COLO829 (cell line): ENCODE data around the gene DPYSL4.
"Not testable (repeated sequence)": the region's sequence is repeated elsewhere in the genome, so short reads cannot be mapped to it uniquely, and the experiment has no call there.

Experiments
- DNase-seq: peaks from one replicate; pipeline ENCODE4 v3.0.0; 2012; ENCODE audit warnings: low spot score

The DPYSL4 gene

GRCh38 chr10:132149917-132150316 lies 36.8 kb upstream of the DPYSL4 start:
- DNase-seq, result no peak

DNA sequence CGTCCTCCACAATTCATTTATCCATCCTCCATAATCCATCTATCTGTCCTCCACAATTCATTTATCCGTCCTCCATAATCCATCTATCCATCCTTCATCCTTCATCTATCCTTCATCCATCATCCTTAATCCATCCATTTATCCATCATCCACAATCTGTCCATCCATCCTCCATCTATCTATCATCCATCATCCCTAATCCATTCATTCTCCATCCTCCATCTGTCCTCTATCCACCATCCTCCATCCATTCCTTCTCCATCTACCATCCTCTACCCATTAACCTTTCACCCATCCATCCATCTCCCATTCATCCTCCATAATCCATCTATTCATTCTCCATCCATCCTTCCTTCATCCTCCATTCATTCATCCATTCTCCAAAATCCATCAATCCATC lies 36.0 kb upstream of the DPYSL4 start:
- no peak for DNase-seq

GRCh38 chr10:132151286-132151950 lies 35.3 kb upstream of the DPYSL4 start:
- no peak for DNase-seq

DNA sequence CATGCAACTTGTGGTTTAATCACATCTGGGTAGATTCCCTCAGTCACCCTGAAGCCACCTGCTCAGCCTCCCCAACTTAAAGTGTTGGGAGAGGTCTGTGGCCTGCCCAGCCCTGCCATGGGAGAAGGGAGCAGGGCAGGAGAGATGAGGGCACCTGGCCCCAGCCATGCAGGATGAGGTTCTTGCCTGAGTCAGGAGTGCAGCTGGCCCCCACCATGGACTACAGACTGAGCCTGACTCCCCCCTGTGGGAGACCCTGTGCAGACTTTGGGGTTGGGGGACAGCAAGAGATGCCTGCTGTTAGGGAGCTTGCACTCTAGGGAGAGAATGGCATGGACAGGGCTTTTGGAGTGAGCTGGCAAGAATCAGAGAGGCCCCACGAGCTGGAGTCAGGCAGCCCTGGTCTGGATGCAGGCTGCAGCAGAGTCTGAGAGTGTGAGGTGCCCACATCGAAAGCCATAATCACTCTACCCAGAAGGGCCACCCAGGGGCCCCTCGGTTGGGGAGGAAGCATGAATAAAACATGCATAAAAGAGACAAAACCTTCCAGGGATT lies 34.7 kb upstream of the DPYSL4 start:
- no peak for DNase-seq

DNA sequence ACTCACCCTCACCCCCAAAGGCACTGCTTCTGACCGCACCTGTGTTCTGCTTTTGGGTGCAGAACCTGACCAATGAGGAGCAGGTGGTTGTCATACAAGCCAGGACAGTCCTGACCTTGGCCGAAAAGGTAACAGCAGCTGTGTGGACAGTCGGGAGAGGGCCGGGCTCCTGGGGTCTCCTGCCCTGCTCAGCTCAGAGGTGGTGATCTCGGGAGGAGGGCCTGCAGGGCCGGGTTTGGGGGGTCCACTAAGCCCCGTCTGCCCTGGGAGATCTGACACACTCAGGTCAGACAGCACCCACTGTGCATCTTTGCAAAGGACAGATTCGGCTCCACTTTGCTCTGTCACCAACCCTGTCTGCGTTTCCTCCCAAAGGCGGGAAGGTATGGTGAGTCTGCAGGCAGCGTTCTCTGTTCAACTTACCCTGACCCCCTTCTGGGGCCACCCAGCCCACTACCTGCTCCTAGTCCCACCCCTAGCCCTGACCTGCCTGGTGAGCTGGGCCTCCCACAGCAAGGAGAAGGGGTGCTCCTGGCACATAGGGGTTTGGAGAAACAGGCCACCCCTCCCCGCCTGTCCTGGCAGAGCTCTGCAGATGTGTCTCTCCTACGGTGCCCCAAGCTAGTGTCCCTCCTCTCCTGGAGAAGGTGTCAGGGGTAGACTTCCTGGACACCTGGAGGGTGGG lies 33.7 kb upstream of the DPYSL4 start:
- DNase-seq, result no peak

- DNase-seq, result no peak
These were observed 33.0 kb upstream of the DPYSL4 start for GRCh38 chr10:132153616-132154217.

GRCh38 chr10:132154440-132154839 lies 32.3 kb upstream of the DPYSL4 start:
- no peak for DNase-seq

DNA sequence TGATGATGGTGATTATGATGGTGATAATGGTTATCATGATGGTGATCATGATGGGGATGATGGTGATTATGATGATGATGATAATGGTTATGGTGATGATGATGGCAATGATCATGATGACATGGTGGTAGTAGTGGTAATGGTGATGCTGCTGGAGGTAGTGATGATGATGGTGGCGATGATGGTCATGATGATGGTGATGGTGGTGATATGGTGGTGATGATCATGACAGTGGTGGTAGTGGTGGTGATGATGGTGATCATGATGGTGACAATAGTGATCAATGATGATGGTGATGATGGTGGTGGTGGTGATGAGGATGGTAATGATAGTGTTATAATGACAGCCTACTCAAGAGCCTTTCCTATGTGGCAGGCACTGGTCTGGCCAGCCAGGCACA lies 31.8 kb upstream of the DPYSL4 start:
- no peak for DNase-seq

DNA sequence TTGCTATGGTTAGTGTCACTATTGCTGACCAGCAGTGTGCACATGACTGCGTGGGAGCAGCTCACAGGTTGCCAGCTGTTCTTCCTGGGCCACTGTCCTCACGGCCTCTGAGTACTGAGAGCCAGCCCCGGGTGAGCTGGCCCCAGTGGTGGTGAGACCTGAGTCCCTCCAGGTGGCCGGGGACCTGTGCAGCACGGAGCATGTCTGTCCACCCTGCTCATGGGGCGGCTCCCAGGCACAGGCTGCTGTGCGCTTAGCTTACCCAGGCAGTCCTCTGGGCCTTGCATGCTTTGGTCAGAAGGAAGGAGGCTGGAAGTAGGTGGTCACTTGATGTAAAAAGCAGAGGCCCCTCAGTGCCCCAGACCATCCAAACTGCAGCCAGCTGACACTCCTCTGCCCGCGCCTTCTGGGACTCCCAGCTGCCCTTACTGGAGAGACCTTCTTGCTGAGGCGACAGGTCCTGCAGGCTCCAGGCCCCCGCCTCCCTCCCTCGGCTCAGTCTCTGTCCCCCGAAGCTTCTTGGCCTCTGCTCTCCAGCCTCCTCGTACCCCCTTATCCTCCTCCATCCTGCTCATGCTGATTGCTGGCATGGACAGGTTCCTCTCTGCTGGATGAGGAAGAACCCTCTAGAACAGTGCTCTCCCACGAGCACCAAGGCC lies 30.9 kb upstream of the DPYSL4 start:
- DNase-seq, result no peak

GRCh38 chr10:132156382-132156781 lies 30.4 kb upstream of the DPYSL4 start:
- no peak for DNase-seq

- no peak for DNase-seq
These were observed 29.6 kb upstream of the DPYSL4 start for GRCh38 chr10:132157101-132157500.

DNA sequence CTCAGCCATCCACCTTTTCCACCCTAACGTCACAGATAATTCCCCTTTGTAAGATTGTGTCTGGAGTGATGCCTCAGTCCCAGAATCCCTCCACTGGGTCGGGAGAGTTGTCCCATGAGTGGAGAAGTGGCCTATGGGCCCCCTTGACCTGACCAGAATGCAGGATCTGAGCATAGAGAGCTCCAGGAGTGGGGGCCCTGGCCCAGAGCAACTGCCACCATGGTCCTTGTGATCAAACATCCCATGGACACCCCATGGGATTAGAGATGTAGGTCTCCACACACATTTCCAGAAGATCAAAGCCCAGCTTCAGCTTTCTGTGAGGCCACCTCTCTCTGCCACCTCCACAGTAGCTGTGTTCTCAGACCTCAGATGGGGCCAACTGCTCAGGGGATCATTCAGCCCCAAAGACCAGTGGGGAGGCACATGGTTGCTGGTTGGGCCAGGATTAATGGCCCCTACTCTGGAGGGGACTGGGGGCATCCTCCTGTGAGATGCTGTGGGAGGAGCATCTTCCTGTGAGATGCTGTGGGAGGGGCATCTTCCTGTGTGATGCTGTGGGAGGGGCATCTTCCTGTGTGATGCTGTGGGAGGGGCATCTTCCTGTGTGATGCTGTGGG lies 28.5 kb upstream of the DPYSL4 start:
- DNase-seq, result no peak

GRCh38 chr10:132158823-132159222 lies 27.9 kb upstream of the DPYSL4 start:
- DNase-seq, result no peak

DNA sequence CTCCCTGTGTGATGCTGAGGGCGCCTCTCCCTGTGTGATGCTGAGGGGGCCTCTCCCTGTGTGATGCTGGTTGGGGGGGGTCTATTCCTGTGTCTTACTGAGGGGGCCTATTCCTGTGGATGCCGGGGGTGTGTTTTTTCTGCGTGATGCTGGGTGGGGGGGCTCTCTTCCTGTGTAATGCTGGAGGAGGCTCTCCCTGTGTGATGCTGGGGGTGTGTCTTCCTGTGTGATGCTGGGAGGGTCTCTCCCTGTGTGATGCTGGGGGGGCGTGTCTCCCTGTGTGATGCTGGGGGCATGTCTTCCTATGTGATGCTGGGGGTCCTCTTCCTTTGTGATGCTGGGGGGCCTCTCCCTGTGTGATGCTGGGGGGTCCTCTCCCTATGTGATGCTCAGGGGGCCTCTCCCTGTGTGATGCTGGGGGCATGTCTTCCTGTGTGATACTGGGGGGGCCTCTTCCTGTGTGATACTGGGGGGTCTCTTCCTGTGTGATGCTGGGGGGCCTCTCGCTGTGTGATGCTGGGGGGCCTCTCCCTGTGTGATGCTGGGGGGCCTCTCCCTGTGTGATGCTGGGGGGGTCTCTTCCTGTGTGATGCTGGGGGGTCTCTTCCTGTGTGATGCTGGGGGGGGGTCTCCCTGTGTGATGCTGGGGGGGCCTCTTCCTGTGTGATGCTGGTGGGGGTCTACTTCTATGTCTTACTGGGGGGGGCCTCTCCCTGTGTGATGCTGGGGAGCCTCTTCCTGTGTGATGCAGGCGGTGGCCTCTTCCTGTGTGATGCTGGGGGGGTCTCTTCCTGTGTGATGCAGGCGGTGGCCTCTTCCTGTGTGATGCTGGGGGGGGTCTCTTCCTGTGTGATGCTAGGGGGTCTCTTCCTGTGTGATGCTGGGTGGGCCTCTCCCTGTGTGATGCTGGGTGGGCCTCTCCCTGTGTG lies 27.2 kb upstream of the DPYSL4 start:
- DNase-seq, result not testable (repeated sequence)

DNA sequence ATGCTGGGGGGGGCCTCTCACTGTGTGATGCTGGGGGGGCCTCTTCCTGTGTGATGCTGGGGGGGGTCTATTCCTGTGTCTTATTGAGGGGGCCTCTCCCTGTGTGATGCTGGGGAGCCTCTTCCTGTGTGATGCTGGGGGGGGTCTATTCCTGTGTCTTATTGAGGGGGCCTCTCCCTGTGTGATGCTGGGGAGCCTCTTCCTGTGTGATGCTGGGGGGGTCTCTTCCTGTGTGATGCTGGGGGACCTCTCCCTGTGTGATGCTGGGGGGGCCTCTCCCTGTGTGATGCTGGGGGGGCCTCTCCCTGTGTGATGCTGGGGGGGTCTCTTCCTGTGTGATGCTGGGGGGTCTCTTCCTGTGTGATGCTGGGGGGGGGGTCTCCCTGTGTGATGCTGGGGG lies 26.5 kb upstream of the DPYSL4 start:
- DNase-seq, result not testable (repeated sequence)

DNA sequence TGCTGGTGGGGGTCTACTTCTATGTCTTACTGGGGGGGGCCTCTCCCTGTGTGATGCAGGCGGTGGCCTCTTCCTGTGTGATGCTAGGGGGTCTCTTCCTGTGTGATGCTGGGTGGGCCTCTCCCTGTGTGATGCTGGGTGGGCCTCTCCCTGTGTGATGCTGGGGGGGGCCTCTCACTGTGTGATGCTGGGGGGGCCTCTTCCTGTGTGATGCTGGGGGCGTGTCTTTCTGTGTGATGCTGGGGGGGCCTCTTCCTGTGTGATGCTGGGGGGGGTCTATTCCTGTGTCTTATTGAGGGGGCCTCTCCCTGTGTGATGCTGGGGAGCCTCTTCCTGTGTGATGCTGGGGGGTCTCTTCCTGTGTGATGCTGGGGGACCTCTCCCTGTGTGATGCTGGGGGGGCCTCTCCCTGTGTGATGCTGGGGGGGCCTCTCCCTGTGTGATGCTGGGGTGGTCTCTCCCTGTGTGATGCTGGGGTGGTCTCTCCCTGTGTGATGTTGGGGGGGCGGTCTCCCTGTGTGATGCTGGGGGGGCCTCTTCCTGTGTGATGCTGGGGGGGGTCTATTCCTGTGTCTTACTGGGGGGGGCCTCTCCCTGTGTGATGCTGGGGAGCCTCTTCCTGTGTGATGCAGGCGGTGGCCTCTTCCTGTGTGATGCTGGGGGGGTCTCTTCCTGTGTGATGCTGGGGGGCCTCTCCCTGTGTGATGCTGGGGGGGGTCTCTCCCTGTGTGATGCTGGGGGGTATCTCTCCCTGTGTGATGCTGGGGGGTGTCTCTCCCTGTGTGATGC lies 25.7 kb upstream of the DPYSL4 start:
- DNase-seq, result not testable (repeated sequence)

DNA sequence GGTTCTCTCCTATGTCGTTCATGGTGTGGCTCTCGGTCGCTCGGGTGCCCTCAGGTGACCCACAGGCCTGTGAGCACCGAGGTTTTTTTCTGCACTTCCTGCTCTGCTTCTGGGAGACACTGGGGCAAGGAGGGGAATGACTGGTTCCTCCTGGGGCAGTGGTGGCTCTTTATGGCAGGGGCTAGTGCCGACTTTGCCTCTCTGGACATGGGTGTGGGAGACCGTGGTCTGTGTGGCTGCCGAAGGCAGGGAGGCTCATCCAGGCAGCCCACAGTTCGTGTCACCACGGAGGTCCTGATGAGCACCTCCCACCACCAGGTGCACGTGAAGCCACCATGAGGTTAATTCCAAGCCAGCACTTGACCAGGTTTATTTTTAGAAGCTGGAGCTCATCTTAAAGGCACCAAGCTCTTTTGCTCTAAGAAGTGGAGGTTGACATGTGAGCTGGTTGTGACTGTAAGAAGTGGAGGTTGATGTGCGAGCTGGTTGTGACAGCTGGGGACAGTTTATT lies 24.7 kb upstream of the DPYSL4 start:
- DNase-seq, result no peak

- DNase-seq, result no peak
These were observed 24.0 kb upstream of the DPYSL4 start for GRCh38 chr10:132162590-132163277.

DNA sequence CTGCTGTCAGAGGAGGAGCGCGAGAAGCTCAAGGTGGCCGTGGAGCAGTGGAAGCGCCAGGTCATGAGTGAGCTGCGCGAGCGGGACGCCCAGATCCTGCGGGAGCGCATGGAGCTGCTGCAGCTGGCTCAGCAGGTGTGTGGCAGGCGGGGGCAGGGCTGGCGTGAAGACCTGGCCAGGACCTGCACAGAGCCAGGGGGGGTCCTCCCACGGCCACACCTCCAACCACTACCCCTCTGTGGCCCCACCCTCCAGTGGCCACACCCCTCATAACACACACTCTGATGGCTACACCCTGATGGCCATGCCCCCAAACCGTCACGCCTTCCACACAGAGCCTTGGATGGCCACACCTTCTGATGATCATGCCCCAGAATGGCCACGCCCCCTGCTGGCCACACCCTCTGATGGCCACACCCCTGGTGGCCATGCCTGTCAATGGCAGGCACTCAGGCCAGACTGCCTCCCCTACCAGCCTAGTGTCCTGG lies 23.4 kb upstream of the DPYSL4 start:
- DNase-seq, result peak; percentile 35
